Neural progenitor cell (in vitro differentiated cells): Measurements from ENCODE around the gene GALC. TPM values are rescaled to one million over a fixed set of nuclear protein-coding genes. Genes with fewer than 3 reads are reported as not detected.
A peak's percentile ranks its signal among the peaks of the same experiment; 100 is the strongest.

Source experiments
- DNase-seq: peaks from one replicate; pipeline ENCODE4 v3.0.0-alpha.2; 2016; ENCODE audit warnings: low spot score
- H2AFZ ChIP-seq: fragments of 200-600 bp; sonication (generic); replicated peaks from 2 replicates; pipeline ENCODE4 v1.6.1; 2016; ENCODE audit warnings: antibody characterized with exemption
- H3F3A ChIP-seq: fragments of 200-600 bp; sonication (generic); 2 replicates; pipeline ENCODE4 v1.6.1; 2016; ENCODE audit warnings: antibody characterized with exemption, low read depth
- H3K27ac ChIP-seq: fragments of 200-600 bp; sonication (generic); 2 replicates; pipeline ENCODE4 v1.5.1; 2016; ENCODE audit warnings: mild to moderate bottlenecking
- H3K27me3 ChIP-seq: fragments of 200-600 bp; sonication (generic); 2 replicates; pipeline ENCODE4 v1.6.1; 2016; ENCODE audit warnings: mild to moderate bottlenecking, moderate library complexity
- H3K36me3 ChIP-seq: fragments of 200-600 bp; sonication (generic); 2 replicates; pipeline ENCODE4 v1.5.1; 2016
- H3K4me1 ChIP-seq: fragments of 200-600 bp; sonication (generic); 2 replicates; pipeline ENCODE4 v1.6.1; 2016; ENCODE audit warnings: mixed run types
- H3K4me2 ChIP-seq: fragments of 200-600 bp; sonication (generic); 2 replicates; pipeline ENCODE4 v1.6.1; 2016
- H3K4me3 ChIP-seq: fragments of 200-600 bp; sonication (generic); 2 replicates; pipeline ENCODE4 v1.5.1; 2016
- H3K79me2 ChIP-seq: fragments of 200-600 bp; sonication (generic); 2 replicates; pipeline ENCODE4 v1.6.1; 2016; ENCODE audit warnings: low read depth
- H3K9ac ChIP-seq: fragments of 200-600 bp; sonication (generic); 2 replicates; pipeline ENCODE4 v1.6.1; 2016
- H3K9me3 ChIP-seq: fragments of 200-600 bp; sonication (generic); 2 replicates; pipeline ENCODE4 v1.5.1; 2016; ENCODE audit warnings: low read depth
- H4K20me1 ChIP-seq: fragments of 200-600 bp; sonication (generic); 2 replicates; pipeline ENCODE4 v1.6.1; 2016; ENCODE audit warnings: low read depth
- H3K27ac Mint-ChIP-seq: 3 replicates; pipeline ENCODE4 v1.8.0; 2021; ENCODE audit warnings: mixed read lengths
- H3K27me3 Mint-ChIP-seq: 2 replicates; pipeline ENCODE4 v1.8.0; 2022; ENCODE audit warnings: low read depth, mild to moderate bottlenecking, inconsistent platforms, moderate library complexity, mixed read lengths; ENCODE audit not compliant: insufficient read depth
- H3K36me3 Mint-ChIP-seq: 3 replicates; pipeline ENCODE4 v1.8.0; 2021; ENCODE audit warnings: mixed read lengths
- H3K4me1 Mint-ChIP-seq: 3 replicates; pipeline ENCODE4 v1.8.0; 2021; ENCODE audit warnings: mixed read lengths
- H3K4me3 Mint-ChIP-seq: 3 replicates; pipeline ENCODE4 v1.8.0; 2021; ENCODE audit warnings: mild to moderate bottlenecking, moderate library complexity, mixed read lengths
- H3K9me3 Mint-ChIP-seq: 3 replicates; pipeline ENCODE4 v1.8.0; 2020; ENCODE audit warnings: mixed read lengths
- CTCF ChIP-seq: fragments of 200-600 bp; sonication (generic); IDR thresholded peaks from 2 replicates; pipeline ENCODE4 v1.5.1; 2017; ENCODE audit warnings: antibody characterized with exemption, mild to moderate bottlenecking
- EZH2 ChIP-seq: fragments of 200-600 bp; sonication (generic); IDR thresholded peaks from 2 replicates; pipeline ENCODE4 v1.6.1; 2017; ENCODE audit warnings: antibody characterized with exemption, mild to moderate bottlenecking, moderate library complexity
- EZH2phosphoT487 ChIP-seq: fragments of 200-600 bp; sonication (generic); IDR thresholded peaks from 2 replicates; pipeline ENCODE4 v1.6.1; 2017; ENCODE audit warnings: antibody characterized with exemption
- total RNA-seq: library from RNA; depleted of rRNA; stranded (reverse); fragments of >200 nt; gene quantifications from 2 replicates; pipeline ENCODE4 v1.2.3, GENCODE V29; 2015; ENCODE audit warnings: low replicate concordance

Gene GALC
- total RNA-seq, 1 donor from 2014 or later: 30.8 TPM

- H3K4me3 Mint-ChIP-seq: no peak overlapping the region
- DNase-seq: no peak
- no peak for TF ChIP-seq CTCF
- TF ChIP-seq EZH2: no peak
- TF ChIP-seq EZH2phosphoT487: no peak
- H3K36me3 Mint-ChIP-seq: peaks cover 6% of the 10 kb centered on the region
- no peak overlapping the region for H3K4me3 ChIP-seq
- H3K36me3 ChIP-seq: no peaks in the 10 kb centered on the region
- H3K4me2 ChIP-seq: no peak overlapping the region
- H3K27ac Mint-ChIP-seq: no peak overlapping the region
- H3K27me3 Mint-ChIP-seq: no peaks in the 10 kb centered on the region
- no peak overlapping the region for H3K27ac ChIP-seq
- H3K9me3 ChIP-seq: no peaks in the 10 kb centered on the region
- no peaks in the 10 kb centered on the region for H3K79me2 ChIP-seq
- H3K4me1 ChIP-seq: no peaks in the 10 kb centered on the region
- H3K9me3 Mint-ChIP-seq: peaks cover 8% of the 10 kb centered on the region
- peaks cover 3% of the 10 kb centered on the region for H3K4me1 Mint-ChIP-seq
- H3K9ac ChIP-seq: no peak overlapping the region
- H3F3A ChIP-seq: no peaks in the 10 kb centered on the region
- no peaks in the 10 kb centered on the region for H4K20me1 ChIP-seq
- no peak overlapping the region for H2AFZ ChIP-seq
- no peaks in the 10 kb centered on the region for H3K27me3 ChIP-seq
Measured at GRCh38 chr14:87935081-87935828, 57.7 kb downstream of the GALC start.

GRCh38 chr14:87934185-87934584 is 58.8 kb downstream of the GALC start:
- peak; percentile 4 for DNase-seq
- H2AFZ ChIP-seq: no peak overlapping the region
- no peaks in the 10 kb centered on the region for H3K27me3 Mint-ChIP-seq
- H3K36me3 ChIP-seq: no peaks in the 10 kb centered on the region
- no peaks in the 10 kb centered on the region for H3K79me2 ChIP-seq
- H3K4me3 ChIP-seq: no peak overlapping the region
- H3K9ac ChIP-seq: no peak overlapping the region
- TF ChIP-seq CTCF (peak; percentile 31), EZH2phosphoT487 (no peak)
- no peak overlapping the region for H3K27ac ChIP-seq
- H3K27ac Mint-ChIP-seq: no peak overlapping the region
- no peaks in the 10 kb centered on the region for H4K20me1 ChIP-seq
- H3K36me3 Mint-ChIP-seq: peaks cover 10% of the 10 kb centered on the region
- H3K4me3 Mint-ChIP-seq: no peak overlapping the region
- H3K4me1 Mint-ChIP-seq: peaks cover 3% of the 10 kb centered on the region
- no peak overlapping the region for H3K4me2 ChIP-seq
- H3K9me3 Mint-ChIP-seq: peaks cover 8% of the 10 kb centered on the region
- H3K9me3 ChIP-seq: no peaks in the 10 kb centered on the region
- no peaks in the 10 kb centered on the region for H3K4me1 ChIP-seq
- H3F3A ChIP-seq: no peaks in the 10 kb centered on the region
- H3K27me3 ChIP-seq: no peaks in the 10 kb centered on the region

GRCh38 chr14:87916886-87917275 is 76.1 kb downstream of the GALC start:
- Mint-ChIP-seq H3K27me3 (no peaks in the 10 kb centered on the region), H3K4me1 (no peaks in the 10 kb centered on the region), H3K36me3 (no peaks in the 10 kb centered on the region), H3K9me3 (peaks cover 12% of the 10 kb centered on the region), H3K27ac (peak overlapping the region; percentile 45), H3K4me3 (no peak overlapping the region)
- no peak overlapping the region for H3K9ac ChIP-seq
- TF ChIP-seq EZH2phosphoT487 (no peak), CTCF (no peak), EZH2 (no peak)
- H3K4me3 ChIP-seq: no peak overlapping the region
- H3K27me3 ChIP-seq: no peaks in the 10 kb centered on the region
- no peaks in the 10 kb centered on the region for H3K4me1 ChIP-seq
- H3K36me3 ChIP-seq: no peaks in the 10 kb centered on the region
- no peaks in the 10 kb centered on the region for H3F3A ChIP-seq
- no peaks in the 10 kb centered on the region for H4K20me1 ChIP-seq
- H3K27ac ChIP-seq: no peak overlapping the region
- H3K4me2 ChIP-seq: no peak overlapping the region
- no peaks in the 10 kb centered on the region for H3K9me3 ChIP-seq
- H2AFZ ChIP-seq: no peak overlapping the region
- DNase-seq: no peak
- no peaks in the 10 kb centered on the region for H3K79me2 ChIP-seq
